ENCODE data around the gene CCDC148.
A peak's percentile ranks its signal among the peaks of the same experiment; 100 is the strongest.
"Not testable (repeated sequence)": the region's sequence is repeated elsewhere in the genome, so short reads cannot be mapped to it uniquely, and the experiment has no call there.

The CCDC148 gene

DNA sequence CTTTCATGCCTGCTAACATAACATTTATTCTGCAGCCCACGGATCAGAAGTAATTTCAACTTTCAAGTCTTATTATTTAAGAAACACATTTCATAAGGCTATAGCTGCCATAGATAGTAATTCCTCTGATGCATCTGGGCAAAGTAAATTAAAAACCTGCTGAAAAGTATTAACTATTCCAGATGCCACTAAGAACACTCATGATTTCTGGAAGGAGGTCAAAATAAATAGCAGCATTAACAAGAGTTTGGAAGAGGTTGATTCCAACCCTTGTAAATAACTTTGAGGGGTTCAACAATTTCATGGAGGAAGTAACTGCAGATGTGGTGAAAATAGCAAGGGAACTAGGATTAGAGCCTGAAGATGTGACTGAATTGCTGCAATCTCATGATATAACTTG, 77.6 kb downstream of the CCDC148 start:
- DNase-seq (ENCODE audit: low read depth): no peak
- TF ChIP-seq, protein P1, sequence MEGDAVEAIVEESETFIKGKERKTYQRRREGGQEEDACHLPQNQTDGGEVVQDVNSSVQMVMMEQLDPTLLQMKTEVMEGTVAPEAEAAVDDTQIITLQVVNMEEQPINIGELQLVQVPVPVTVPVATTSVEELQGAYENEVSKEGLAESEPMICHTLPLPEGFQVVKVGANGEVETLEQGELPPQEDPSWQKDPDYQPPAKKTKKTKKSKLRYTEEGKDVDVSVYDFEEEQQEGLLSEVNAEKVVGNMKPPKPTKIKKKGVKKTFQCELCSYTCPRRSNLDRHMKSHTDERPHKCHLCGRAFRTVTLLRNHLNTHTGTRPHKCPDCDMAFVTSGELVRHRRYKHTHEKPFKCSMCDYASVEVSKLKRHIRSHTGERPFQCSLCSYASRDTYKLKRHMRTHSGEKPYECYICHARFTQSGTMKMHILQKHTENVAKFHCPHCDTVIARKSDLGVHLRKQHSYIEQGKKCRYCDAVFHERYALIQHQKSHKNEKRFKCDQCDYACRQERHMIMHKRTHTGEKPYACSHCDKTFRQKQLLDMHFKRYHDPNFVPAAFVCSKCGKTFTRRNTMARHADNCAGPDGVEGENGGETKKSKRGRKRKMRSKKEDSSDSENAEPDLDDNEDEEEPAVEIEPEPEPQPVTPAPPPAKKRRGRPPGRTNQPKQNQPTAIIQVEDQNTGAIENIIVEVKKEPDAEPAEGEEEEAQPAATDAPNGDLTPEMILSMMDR (IDR thresholded peaks at IDR 0.05; ENCODE audit: insufficient read depth, low read depth, low read length, missing control alignments): no peak
- no peak overlapping the region for H3K4me3 ChIP-seq (ENCODE audit: low read length)

DNA sequence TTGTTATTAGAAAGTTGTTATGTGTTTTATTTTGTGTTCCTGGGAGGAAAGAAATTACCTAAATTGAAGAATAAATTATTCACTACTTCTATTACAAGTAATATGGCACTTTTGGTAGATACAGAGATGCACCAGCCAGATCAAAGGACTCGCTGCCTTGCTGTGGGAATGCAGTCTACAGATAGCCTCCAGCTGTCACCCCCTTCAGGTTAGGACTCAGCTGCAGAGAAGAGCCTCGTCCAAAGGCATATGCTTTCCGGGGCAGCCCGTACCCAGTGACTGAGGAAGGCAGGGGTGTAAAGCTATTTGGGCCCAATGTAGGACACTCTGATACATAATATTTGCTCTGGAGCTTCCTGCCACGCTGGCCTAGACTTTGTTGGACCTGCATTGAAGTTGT, 90.2 kb downstream of the CCDC148 start:
- DNase-seq (ENCODE audit: low read depth): no peak
- TF ChIP-seq, protein P1 (IDR thresholded peaks at IDR 0.05; ENCODE audit: insufficient read depth, low read depth, low read length, missing control alignments): no peak

DNA sequence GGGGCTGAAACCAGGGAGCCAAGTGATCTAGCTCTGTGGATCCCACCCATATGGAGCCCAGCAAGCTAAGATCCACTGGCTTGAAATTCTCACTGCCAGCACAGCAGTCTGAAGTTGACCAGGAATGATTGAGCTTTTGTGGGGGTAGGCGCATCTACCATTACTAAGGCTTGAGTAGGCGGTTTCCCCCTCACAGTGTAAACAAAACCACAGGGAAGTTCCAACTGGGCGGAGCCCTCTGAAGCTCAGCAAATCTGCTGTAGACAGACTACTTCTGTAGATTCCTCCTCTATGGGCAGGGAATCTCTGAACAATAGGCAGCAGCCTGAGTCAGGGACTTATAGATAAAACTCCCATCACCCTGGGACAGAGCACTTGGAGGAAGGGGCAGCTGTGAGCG, 96.7 kb downstream of the CCDC148 start:
- TF ChIP-seq, protein P1 (IDR thresholded peaks at IDR 0.05; ENCODE audit: insufficient read depth, low read depth, low read length, missing control alignments): no peak
- H3K4me3 ChIP-seq (ENCODE audit: low read length): no peak overlapping the region
- DNase-seq (ENCODE audit: low read depth): peak; percentile 82

More for the DNA sequence above, 90.2 kb downstream of the CCDC148 start:
- no peak overlapping the region for H3K4me3 ChIP-seq (ENCODE audit: low read length)

DNA sequence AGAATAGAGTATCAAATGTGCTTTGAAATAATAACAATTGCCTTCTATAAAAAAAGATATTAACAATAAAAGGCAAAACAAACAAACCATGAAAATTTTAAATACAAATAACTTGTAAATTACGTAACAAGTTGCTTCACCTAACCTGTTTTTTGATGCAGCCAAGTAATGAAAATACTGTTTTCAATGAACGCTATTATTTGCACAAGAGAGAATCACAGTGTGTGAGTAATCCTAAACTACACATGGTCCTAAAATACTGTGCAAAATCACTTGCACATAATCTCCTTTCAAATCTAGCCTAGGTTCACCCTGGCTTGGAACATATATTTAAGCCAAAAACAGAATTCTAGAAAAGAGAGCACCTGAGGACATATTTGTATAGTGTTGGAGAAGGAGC, 98.9 kb downstream of the CCDC148 start:
- DNase-seq (ENCODE audit: low read depth): peak; percentile 62
- TF ChIP-seq, protein P1 (IDR thresholded peaks at IDR 0.05; ENCODE audit: insufficient read depth, low read depth, low read length, missing control alignments): no peak
- H3K4me3 ChIP-seq (ENCODE audit: low read length): no peak overlapping the region

DNA sequence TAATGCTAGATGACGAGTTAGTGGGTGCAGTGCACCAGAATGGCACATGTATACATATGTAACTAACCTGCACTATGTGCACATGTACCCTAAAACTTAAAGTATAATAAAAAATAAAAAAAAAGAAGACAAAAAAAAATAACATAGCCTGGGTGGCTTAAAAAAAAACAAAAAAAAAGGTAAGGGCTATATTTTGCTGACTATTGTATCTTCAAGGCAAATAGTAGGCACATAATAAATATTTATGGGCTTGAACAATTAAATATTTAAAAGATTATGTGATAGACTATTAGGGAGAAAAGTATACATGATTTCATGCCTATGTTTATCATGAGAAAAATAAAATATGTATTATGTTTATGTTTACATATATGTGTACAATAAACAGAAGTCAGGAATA, 99.4 kb downstream of the CCDC148 start:
- H3K4me3 ChIP-seq (ENCODE audit: low read length): no peak overlapping the region
- TF ChIP-seq, protein P1 (IDR thresholded peaks at IDR 0.05; ENCODE audit: insufficient read depth, low read depth, low read length, missing control alignments): no peak
- no peak for DNase-seq (ENCODE audit: low read depth)

DNA sequence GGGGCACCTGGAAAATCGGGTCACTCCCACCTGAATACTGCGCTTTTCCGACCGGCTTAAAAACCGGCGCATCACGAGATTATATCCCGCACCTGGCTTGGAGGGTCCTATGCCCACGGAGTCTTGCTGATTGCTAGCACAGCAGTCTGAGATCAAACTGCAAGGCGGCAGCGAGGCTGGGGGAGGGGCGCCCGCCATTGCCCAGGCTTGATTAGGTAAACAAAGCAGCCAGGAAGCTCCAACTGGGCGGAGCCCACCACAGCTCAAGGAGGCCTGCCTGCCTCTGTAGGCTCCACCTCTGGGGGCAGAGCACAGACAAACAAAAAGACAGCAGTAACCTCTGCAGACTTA, 105.1 kb downstream of the CCDC148 start:
- not testable (repeated sequence) for H3K4me3 ChIP-seq (ENCODE audit: low read length); DNase-seq (ENCODE audit: low read depth)

DNA sequence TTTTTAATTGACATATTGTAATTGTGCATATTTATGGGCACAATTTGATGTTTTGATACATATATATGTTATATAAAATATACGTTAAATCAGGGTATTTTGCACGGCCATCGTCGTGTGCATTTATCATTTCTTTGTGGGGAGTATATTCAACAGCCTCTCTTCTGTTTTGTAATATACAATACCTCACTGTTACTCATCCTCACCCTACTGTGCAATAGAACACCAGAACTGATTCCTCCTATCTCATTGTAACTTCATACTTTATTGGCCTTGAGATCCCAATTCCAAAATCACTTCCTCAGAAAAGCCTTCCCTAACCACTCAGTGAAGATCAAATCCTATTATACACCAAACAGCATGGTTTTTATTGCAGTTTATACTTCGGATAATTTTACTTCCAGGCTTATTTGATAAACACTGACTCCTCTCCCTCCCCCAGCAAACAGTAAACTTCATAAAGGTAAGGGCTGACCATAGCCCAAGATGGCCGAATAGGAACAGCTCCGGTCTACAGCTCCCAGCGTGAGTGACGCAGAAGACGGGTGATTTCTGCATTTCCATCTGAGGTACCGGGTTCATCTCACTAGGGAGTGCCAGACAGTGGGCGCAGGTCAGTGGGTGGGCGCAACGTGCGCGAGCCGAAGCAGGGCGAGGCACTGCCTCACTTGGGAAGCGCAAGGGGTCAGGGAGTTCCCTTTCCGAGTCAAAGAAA, 105.6 kb downstream of the CCDC148 start:
- H3K4me3 ChIP-seq (ENCODE audit: low read length); DNase-seq (ENCODE audit: low read depth): not testable (repeated sequence)

DNA sequence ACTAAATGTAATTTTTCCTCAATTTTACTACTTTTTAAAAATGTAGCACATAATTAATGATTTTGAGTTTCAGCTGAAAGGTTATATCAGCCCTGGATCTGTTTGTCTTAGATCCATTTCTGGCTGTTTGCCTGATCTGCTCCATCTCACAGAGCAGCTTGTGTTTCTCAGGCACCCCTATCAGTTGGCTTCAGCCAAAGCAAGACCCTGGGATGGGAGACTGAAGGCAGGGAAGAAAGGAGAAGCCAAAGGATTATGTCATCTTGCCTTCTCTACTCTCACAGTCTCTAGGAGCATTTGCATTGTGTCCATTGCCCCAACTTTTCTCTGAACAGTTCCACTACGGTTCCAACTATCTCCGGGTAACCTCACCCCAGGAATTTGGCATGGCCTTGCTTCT, 110.5 kb downstream of the CCDC148 start:
- H3K4me3 ChIP-seq (ENCODE audit: low read length): no peak overlapping the region
- TF ChIP-seq, protein P1 (IDR thresholded peaks at IDR 0.05; ENCODE audit: insufficient read depth, low read depth, low read length, missing control alignments): no peak
- DNase-seq (ENCODE audit: low read depth): no peak

Data from epithelial cell of esophagus (primary cell).